GM23338 (cell line): ENCODE results near the gene OTUD4. TPM values are rescaled to one million over a fixed set of nuclear protein-coding genes. Genes with fewer than 3 reads are reported as not detected.
A peak's percentile ranks its signal among the peaks of the same experiment; 100 is the strongest.

ENCODE experiments used
- ATAC-seq: fragments of 200-7000 bp; cut with Tn5 transposase; 3 replicates; pipeline ENCODE4 v1.9.1; 2020
- DNase-seq: peaks from one replicate; pipeline ENCODE4 v3.0.0-alpha.2; 2015; ENCODE audit warnings: low spot score
- H2AFZ ChIP-seq: fragments of 200-600 bp; sonication (generic); 2 replicates; pipeline ENCODE4 v1.8.0; 2016; ENCODE audit warnings: antibody characterized with exemption, mild to moderate bottlenecking, moderate library complexity
- H3F3A ChIP-seq: fragments of 200-600 bp; sonication (generic); replicated peaks from 2 replicates; pipeline ENCODE4 v1.8.0; 2017; ENCODE audit warnings: antibody characterized with exemption, mixed run types, low read depth
- H3K27ac ChIP-seq: fragments of 200-600 bp; sonication (generic); 2 replicates; pipeline ENCODE4 v1.6.1; 2016; ENCODE audit warnings: low read depth
- H3K27me3 ChIP-seq: fragments of 200-600 bp; sonication (generic); 2 replicates; pipeline ENCODE4 v1.8.0; 2016; ENCODE audit warnings: mild to moderate bottlenecking, mixed run types, moderate library complexity; ENCODE audit not compliant: insufficient read depth
- H3K36me3 ChIP-seq: fragments of 200-600 bp; sonication (generic); 2 replicates; pipeline ENCODE4 v1.8.0; 2016; ENCODE audit warnings: mild to moderate bottlenecking; ENCODE audit not compliant: insufficient read depth
- H3K4me1 ChIP-seq: fragments of 200-600 bp; sonication (generic); 2 replicates; pipeline ENCODE4 v1.8.0; 2016; ENCODE audit warnings: mild to moderate bottlenecking, moderate library complexity; ENCODE audit not compliant: insufficient read depth
- H3K4me2 ChIP-seq: fragments of 200-600 bp; sonication (generic); 2 replicates; pipeline ENCODE4 v1.7.1; 2017; ENCODE audit warnings: mixed run types
- H3K4me3 ChIP-seq: fragments of 200-600 bp; sonication (generic); 2 replicates; pipeline ENCODE4 v1.6.1; 2016; ENCODE audit warnings: mixed run types
- H3K79me2 ChIP-seq: fragments of 200-600 bp; sonication (generic); replicated peaks from 2 replicates; pipeline ENCODE4 v1.8.0; 2017; ENCODE audit warnings: mild to moderate bottlenecking; ENCODE audit not compliant: insufficient read depth
- H3K9me2 ChIP-seq: fragments of 200-600 bp; sonication (generic); 2 replicates; pipeline ENCODE4 v1.8.0; 2017; ENCODE audit not compliant: insufficient read depth
- H4K20me1 ChIP-seq: fragments of 200-600 bp; sonication (generic); replicated peaks from 2 replicates; pipeline ENCODE4 v1.8.0; 2017; ENCODE audit warnings: mild to moderate bottlenecking; ENCODE audit not compliant: insufficient read depth
- H3K27ac Mint-ChIP-seq: 2 replicates; pipeline ENCODE4 v1.8.0; 2020; ENCODE audit warnings: inconsistent platforms, mild to moderate bottlenecking, moderate library complexity, mixed read lengths
- H3K27me3 Mint-ChIP-seq: 3 replicates; pipeline ENCODE4 v1.8.0; 2022; ENCODE audit warnings: low read depth, mild to moderate bottlenecking, moderate library complexity, mixed read lengths, inconsistent platforms; ENCODE audit not compliant: insufficient read depth, poor library complexity
- H3K36me3 Mint-ChIP-seq: 3 replicates; pipeline ENCODE4 v1.8.0; 2021; ENCODE audit warnings: low read depth, mild to moderate bottlenecking, inconsistent platforms, moderate library complexity, mixed read lengths
- H3K4me1 Mint-ChIP-seq: 3 replicates; pipeline ENCODE4 v1.8.0; 2020; ENCODE audit warnings: mild to moderate bottlenecking, inconsistent platforms, mixed read lengths
- H3K4me3 Mint-ChIP-seq: 3 replicates; pipeline ENCODE4 v1.8.0; 2021; ENCODE audit warnings: moderate library complexity, mild to moderate bottlenecking, inconsistent platforms, mixed read lengths
- H3K9me3 Mint-ChIP-seq: 3 replicates; pipeline ENCODE4 v1.8.0; 2020; ENCODE audit warnings: moderate library complexity, mild to moderate bottlenecking, inconsistent platforms, mixed read lengths
- CTCF ChIP-seq, 2 experiments: fragments of 200-600 bp in 1 of 2; sonication (generic) in 1 of 2; conservative IDR thresholded peaks; 2 replicates each; pipeline versions ENCODE4 v1.5.1 to v1.6.1; 2016 to 2017; ENCODE audit warnings: antibody characterized with exemption in 2 of 2, low read depth in 2 of 2, mild to moderate bottlenecking in 2 of 2, moderate library complexity in 1 of 2
- ETS1 ChIP-seq: IDR thresholded peaks from 2 replicates; pipeline ENCODE4 v1.6.1; 2016; ENCODE audit warnings: antibody characterized with exemption
- NANOG ChIP-seq: IDR thresholded peaks from 2 replicates; pipeline ENCODE4 v1.6.1; 2016; ENCODE audit warnings: antibody characterized with exemption, borderline replicate concordance
- POLR2AphosphoS5 ChIP-seq: IDR thresholded peaks from 2 replicates; pipeline ENCODE4 v1.6.1; 2016; ENCODE audit warnings: antibody characterized with exemption, low read depth
- STAT1 ChIP-seq: IDR thresholded peaks from one replicate; pipeline ENCODE4 v1.6.1; 2016; ENCODE audit warnings: antibody characterized with exemption; ENCODE audit not compliant: unreplicated experiment
- ZNF114 ChIP-seq: fragments of 250-450 bp; sonication (Bioruptor Pico); IDR thresholded peaks from 2 replicates; pipeline ENCODE4 v1.5.0; 2020; ENCODE audit warnings: mild to moderate bottlenecking, moderate library complexity
- ZNF331 ChIP-seq: fragments of 250-450 bp; sonication (Bioruptor Pico); IDR thresholded peaks from 2 replicates; pipeline ENCODE4 v1.5.0; 2020; ENCODE audit warnings: low read depth, mild to moderate bottlenecking, moderate library complexity
- ZNF462 ChIP-seq: fragments of 250-450 bp; sonication (Bioruptor Pico); IDR thresholded peaks from 2 replicates; pipeline ENCODE4 v1.5.0; 2020; ENCODE audit warnings: mild to moderate bottlenecking, moderate library complexity
- polyA plus RNA-seq: library from polyadenylated mRNA; unstranded; fragments of >200 nt; fragmentation: Nextera tagmentation; extraction: Ambion mirVana; gene quantifications from 2 replicates; pipeline ENCODE4 v1.2.1, GENCODE V29; 2016
- total RNA-seq: library from RNA; depleted of rRNA; stranded (reverse); fragments of >200 nt; shearing (Covaris generic); gene quantifications from 2 replicates; pipeline ENCODE4 v1.2.3, GENCODE V29; 2014

OTUD4 gene
- total and polyA plus RNA-seq, 2 experiments from 2014 or later: 17.9 to 53.2 TPM

- TF ChIP-seq ZNF462 (CRISPR knock-in tag) (no peak), ZNF114 (CRISPR knock-in tag) (no peak), ETS1 (no peak), STAT1 (no peak), POLR2AphosphoS5 (no peak), NANOG (no peak), ZNF331 (no peak), CTCF (conservative IDR thresholded peaks at IDR 0.05; ENCODE audit: low read depth in 2 of 2) (peak; percentile 48 to 64)
These were observed 25.8 kb downstream of the OTUD4 start for GRCh38 chr4:145154573-145154972.

More at GRCh38 chr4:145154573-145154972, 25.8 kb downstream of the OTUD4 start:
- Histone ChIP-seq H3K27me3 (no peaks in the 10 kb centered on the region), H3K4me1 (no peaks in the 10 kb centered on the region), H3K27ac (no peak overlapping the region), H4K20me1 (peaks cover 6% of the 10 kb centered on the region; the same call in 1 of the 2 replicates), H3K4me3 (no peak overlapping the region), H3F3A (no peaks in the 10 kb centered on the region), H3K36me3 (peaks cover 22% of the 10 kb centered on the region), H3K9me2 (no peaks in the 10 kb centered on the region), H3K4me2 (no peak overlapping the region), H3K79me2 (peaks cover 15% of the 10 kb centered on the region; the same call in 1 of the 2 replicates), H2AFZ (no peak overlapping the region)
- Mint-ChIP-seq H3K9me3 (no peaks in the 10 kb centered on the region), H3K4me1 (no peaks in the 10 kb centered on the region), H3K36me3 (peaks cover 62% of the 10 kb centered on the region), H3K27me3 (no peaks in the 10 kb centered on the region), H3K4me3 (no peak overlapping the region), H3K27ac (no peak overlapping the region)
- ATAC-seq (peak; percentile 51), DNase-seq (peak; percentile 42)
